ENCODE results near the gene HOXB13.
A peak's percentile ranks its signal among the peaks of the same experiment; 100 is the strongest.
"Not testable (repeated sequence)": the region's sequence is repeated elsewhere in the genome, so short reads cannot be mapped to it uniquely, and the experiment has no call there.

HOXB13 gene

GRCh38 chr17:48726916-48727286 lies 1.6 kb downstream of the HOXB13 start:
- DNase-seq (ENCODE audit: low read depth in 3 of 3, low spot score in 1 of 3): no peak

- DNase-seq (ENCODE audit: low read depth in 3 of 3, low spot score in 1 of 3): no peak
These were observed 2.2 kb downstream of the HOXB13 start for GRCh38 chr17:48726114-48726915.

- no peak for DNase-seq (ENCODE audit: low read depth in 3 of 3, low spot score in 1 of 3)
These were observed 3.1 kb downstream of the HOXB13 start for GRCh38 chr17:48725288-48726064.

GRCh38 chr17:48725004-48725287 lies 3.6 kb downstream of the HOXB13 start:
- DNase-seq (ENCODE audit: low read depth in 3 of 3, low spot score in 1 of 3): no peak

- peak; percentile 21 to 67 (median 27) for DNase-seq (ENCODE audit: low read depth in 3 of 3, low spot score in 1 of 3)
These were observed 4.1 kb downstream of the HOXB13 start for GRCh38 chr17:48724251-48725003.

DNA sequence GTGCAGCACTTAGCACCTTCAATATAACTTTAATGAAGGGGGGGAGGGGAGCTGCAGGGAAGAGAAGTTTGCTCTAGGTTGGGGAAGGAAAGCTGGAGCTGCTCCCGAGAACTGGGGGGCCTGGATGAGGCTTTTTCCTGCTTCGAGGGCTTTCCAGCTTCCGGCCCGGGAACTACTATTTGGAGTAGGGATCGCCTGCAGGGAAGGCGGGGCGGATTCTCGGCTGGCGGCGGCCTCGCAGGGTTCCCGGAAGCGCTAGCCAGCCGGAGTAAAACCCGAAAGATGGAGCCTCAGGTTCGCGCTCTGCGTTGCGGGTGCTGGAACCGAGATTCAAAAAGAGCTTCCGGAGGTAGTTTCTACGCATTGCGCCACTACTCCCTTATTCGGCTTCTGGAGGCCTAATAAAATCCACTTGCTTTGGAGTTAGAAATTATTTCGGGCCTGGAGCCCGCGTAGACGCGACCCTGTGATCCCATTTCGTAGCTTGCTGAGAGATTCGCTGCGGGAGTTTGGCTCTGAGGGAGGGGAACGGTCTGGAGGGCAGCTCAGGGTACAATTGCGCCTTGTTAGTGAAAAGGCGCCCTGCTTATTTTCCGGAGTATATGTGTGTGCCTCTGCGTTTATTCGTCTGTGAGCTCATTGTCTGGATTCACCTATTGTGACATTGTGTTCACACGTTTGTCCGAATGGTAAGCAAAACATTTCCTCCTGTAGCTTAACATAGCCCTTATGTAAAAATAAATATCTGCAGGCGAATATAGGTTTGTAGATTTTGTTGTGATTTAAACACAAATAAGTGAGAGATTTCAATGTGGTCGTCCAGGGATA lies 4.9 kb downstream of the HOXB13 start:
- no peak for DNase-seq (ENCODE audit: low read depth in 3 of 3, low spot score in 1 of 3)

GRCh38 chr17:48722915-48723422 lies 5.6 kb downstream of the HOXB13 start, which contains the start of gene PRAC2:
Gene PRAC2 (plus strand): TSS chr17:48723185. CDS start chr17:48724411, 1,226 bp downstream.
- DNase-seq (ENCODE audit: low read depth in 3 of 3, low spot score in 1 of 3): no peak

DNA sequence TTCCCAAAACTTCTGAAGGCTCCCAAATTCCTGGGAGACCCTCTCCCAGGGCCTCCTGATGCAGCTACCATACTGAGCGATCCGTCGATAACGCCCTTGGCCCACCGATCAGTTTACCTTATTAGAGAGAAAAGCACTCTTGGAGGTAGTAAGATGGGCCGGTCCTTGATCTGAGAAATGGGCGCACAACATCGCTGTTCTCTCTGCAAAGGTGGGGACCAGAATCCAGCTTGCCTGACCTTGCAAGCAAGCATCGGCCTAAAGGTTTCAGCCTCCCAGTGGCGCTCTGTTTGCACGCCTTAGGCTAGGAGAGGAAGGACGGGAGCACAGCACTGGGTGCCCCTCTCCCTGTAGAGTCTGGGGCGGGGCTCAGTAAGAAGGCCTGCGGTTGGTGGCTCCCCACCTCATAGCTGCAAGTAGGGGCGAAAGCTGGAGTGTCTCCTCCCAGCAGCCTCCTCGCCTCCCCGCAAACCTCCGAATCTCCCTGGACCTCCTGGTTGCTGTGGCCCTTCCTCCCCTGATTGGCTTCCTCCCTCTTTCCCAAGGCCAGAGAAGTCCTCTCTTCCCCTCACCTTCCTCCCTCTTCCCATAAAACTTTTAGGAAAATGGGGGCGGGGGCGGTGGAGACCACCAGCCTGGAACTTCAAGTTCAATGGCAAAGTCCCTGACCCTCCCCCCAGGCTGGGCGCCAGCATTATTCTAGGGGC lies 6.2 kb downstream of the HOXB13 start, which contains the start of gene PRAC1:
PRAC1 (minus strand) TSS at position 318 of the 707 bp plus-strand sequence; CDS start at position 192, 126 bp downstream.
- no peak for DNase-seq (ENCODE audit: low read depth in 3 of 3, low spot score in 1 of 3)

DNA sequence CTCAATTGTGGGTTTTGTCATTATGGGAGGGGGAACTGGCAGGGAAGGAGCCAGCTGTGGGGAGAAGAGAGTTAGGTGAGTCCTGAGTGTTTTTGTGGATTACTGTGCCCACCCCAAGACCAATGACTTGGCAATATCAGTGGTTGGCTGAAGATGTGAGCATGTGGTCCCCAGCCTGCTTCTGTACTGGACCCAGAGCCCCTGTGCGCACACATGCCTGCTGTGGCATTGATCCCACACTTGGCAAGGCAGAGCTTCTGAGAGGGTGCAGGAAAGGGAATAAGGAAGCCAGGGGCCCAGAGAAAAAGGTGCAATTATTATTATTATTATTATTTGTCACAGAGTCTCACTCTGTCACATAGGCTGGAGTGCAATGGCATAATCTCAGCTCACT lies 7.5 kb downstream of the HOXB13 start:
- DNase-seq (ENCODE audit: low read depth in 3 of 3, low spot score in 1 of 3): no peak

DNA sequence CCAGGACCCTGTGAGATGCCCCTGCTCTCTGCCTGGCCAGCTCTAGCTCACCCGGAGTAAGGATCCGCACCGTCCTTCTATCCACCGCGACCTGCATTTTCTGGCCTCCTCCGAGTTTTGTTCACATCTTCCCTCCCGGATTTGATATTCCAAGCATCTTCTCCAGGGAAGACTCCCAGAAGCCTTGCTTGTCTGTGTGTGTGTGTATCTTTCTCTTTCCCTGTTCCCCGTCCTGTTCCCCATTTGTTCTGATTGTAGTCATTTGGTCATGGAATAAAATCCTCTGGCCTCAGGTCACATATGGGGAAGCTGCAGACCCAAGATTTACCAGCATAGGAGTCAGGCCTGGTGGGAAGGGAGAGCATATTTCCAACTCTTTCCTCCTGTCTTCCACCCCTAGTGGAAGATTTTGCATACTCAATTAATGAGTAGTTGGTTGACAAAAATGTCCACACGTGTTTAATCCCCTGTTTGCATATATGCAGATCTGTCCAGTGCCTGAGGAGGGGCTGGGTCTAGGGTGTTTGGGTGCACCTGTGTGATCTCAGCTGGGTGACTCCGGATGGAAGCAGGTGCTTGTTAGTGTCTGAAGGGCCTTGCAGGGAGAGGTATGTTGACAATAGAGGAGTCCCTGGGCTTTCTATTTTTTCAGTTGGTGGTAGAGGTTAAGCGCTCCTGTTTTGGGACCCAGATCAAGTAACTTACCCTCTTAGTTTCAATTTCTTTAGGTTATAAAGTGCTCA lies 8.1 kb downstream of the HOXB13 start:
- DNase-seq (ENCODE audit: low read depth in 3 of 3, low spot score in 1 of 3): no peak

DNA sequence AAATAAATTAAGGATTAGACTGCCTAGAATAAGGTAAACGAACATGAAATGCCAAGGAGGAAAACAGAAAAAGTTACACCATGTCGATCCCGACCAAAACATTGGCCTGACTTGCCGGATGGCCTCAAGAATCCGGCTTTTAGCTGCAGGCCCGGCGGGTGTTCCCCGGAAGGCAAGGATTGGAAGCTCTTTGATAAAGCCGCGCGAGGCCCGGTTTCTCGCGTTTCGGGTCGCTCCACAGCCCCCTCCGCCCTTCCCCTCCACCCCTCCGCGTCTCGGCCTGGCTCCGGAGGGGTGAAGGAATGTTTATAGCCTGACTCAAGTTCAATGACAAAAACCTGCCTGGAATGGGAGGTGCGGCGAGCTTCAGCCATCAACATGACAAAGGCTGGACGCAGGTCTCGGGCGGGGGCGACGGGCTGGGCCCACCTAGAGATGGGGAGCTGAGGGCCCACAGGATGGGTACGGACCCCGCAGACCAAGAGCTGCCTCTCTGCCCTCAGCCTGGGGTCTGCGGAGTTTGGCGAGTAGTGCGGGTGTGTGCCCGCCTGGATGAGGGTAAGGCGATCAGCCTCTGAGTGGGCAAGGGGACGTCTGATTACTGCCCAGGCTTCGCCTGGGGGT lies 8.8 kb downstream of the HOXB13 start:
- DNase-seq (ENCODE audit: low read depth in 3 of 3, low spot score in 1 of 3): no peak

- DNase-seq (ENCODE audit: low read depth in 3 of 3, low spot score in 1 of 3): no peak
These were observed 9.5 kb downstream of the HOXB13 start for GRCh38 chr17:48718761-48719641.

DNA sequence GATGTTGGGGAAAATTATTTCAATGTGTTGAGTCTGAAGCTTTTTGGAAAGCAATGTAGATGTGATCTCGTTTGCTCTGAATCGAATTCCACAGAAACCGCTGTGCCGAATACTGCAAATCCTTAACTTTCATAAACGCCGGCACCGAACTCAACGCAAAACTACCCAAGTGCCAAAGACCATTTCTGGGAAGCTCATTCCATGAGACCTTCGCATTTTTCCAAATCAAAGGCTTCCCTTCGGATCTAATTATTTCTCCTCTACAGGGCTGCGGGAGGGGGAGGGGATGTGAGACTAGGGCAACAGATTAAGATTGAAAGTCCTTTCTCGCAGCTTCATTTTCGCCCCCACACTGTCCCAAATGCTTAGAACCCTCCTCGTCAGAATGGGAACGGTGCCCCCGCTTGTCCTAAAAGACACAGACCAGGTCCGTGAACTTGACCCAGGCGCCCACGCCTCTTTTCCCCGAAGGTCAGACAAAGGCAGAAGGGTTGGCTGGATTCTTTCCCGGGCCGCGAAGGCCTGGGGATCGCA lies 10.3 kb downstream of the HOXB13 start:
- no peak for DNase-seq (ENCODE audit: low read depth in 3 of 3, low spot score in 1 of 3)

- no peak for DNase-seq (ENCODE audit: low read depth in 3 of 3, low spot score in 1 of 3)
These were observed 11.0 kb downstream of the HOXB13 start for GRCh38 chr17:48717367-48718226.

DNA sequence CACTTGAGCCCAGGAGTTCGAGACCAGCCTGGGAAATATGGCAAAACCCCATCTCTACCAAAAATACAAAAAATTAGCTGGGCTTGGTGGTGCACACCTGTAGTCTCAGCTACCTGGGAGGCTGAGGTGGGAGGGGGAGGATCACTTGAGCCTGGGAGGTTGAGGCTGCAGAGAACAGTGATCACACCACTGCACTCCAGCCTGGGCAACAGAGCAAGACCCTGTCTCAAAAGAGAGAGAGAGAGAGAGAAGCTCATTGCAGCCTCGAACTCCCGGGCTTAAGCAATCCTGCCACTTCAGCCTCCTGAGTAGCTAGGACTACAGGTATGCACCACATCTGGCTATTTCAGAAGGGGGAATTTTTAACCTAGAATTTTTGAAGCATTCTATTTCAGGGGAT lies 12.0 kb downstream of the HOXB13 start:
- not testable (repeated sequence) for DNase-seq (ENCODE audit: low read depth in 3 of 3, low spot score in 1 of 3)

DNA sequence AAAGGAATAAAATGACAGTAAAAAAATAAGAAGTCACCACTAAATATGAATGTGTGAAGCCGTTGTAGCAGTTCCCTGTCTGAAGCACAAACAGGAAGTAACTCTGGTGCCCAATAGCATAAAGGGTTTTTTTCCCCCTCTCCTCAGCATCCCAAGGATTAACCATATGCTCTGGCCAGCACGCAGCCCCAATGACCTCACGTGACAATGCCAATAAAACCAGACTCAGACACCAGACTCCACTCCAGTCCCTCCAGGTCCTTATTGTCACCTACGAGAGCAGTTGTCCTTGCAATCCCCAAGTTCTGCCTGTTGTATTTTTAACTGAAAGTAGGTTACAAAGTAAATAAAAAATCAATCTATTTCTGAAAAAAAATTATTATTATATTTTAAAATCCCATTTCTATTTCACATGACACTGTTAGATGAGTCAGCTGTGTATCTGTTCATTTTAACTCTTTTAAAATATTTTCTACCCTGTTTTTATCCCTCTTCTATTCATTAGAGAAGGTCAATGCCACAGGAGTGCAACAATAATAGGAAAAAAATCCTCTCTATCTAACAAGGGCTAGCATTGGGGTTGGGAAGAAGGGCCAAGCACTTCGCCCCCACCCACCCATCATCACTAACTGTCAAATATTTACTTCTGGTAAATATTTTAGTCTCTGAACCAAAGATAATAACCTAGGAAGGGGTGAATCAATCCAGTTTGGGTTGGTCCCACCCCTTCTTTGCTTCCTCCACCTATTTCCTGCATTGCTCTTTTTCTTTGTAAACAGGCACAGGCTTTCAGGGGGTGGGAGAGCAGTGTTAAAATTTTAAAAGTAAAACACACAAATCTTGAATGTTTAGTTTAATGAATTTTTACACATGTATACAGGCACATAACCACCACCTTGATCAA lies 12.8 kb downstream of the HOXB13 start:
- DNase-seq (ENCODE audit: low read depth in 3 of 3, low spot score in 1 of 3): no peak

Measured in stimulated activated CD4-positive, alpha-beta T cell treated with anti-CD3 and anti-CD28 coated beads, TNF-alpha, amount 100 ng/mL, for 1 hour (primary cell).